Measurements from ENCODE around the gene RASSF3. TPM values are rescaled to one million over a fixed set of nuclear protein-coding genes. Genes with fewer than 3 reads are reported as not detected.

Gene RASSF3
- total and polyA plus RNA-seq, 2 experiments from 2014 or later, result 20.6 to 39.6 TPM

DNA sequence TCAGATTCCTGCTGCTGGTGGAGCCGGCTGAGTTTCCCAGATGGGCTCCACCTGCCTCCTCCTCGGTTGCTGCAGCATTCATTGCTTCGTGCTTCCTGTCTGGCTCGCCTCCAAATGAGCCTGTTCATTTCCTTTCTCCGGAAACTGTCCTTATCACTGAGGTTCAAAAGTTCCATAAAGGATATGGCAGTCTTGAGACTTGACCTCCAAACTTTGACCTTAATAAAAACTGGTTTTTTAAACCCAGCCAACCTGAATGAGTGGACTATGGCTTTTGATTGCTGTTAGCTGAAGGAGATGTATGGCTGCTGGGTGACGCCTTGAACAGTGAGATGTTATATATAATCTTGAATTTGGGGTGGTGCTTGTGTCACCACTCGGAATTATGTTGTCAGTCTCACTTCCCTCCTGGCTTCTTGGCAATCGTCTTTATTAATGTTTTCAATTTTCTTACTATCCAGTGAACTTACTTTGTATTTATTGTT lies 62.7 kb downstream of the RASSF3 start:
- DNase-seq (ENCODE audit: low spot score), result no peak
- H4K20me1 ChIP-seq (replicated peaks; ENCODE audit: insufficient read depth), result peaks cover 23% of the 10 kb centered on the region; the same call in 1 of the 2 replicates
- H3K4me1 ChIP-seq (ENCODE audit: insufficient read depth), result peaks cover 64% of the 10 kb centered on the region
- H3K9me2 ChIP-seq (ENCODE audit: insufficient read depth), result no peaks in the 10 kb centered on the region
- no peaks in the 10 kb centered on the region; the same call in 2 of the 3 replicates for H3K36me3 Mint-ChIP-seq (ENCODE audit: low read depth)
- no peaks in the 10 kb centered on the region; the same call in 2 of the 3 replicates for H3K9me3 Mint-ChIP-seq
- H3K4me3 ChIP-seq, result no peak overlapping the region
- H3K4me2 ChIP-seq, result peak overlapping the region; percentile 36
- peak; percentile 8; the same call in 1 of the 3 replicates for ATAC-seq
- no peaks in the 10 kb centered on the region for H3K27me3 ChIP-seq (ENCODE audit: insufficient read depth)
- H2AFZ ChIP-seq, result no peak overlapping the region
- peaks cover 10% of the 10 kb centered on the region for H3K27me3 Mint-ChIP-seq (ENCODE audit: insufficient read depth, low read depth, poor library complexity)
- TF ChIP-seq STAT1 (IDR thresholded peaks at IDR 0.05; ENCODE audit: unreplicated experiment), result no peak
- TF ChIP-seq ZNF462 (CRISPR knock-in tag; IDR thresholded peaks at IDR 0.05), result no peak
- TF ChIP-seq EZH2 (IDR thresholded peaks at IDR 0.05; ENCODE audit: low read depth, unreplicated experiment), result no peak
- TF ChIP-seq ZNF114 (CRISPR knock-in tag; IDR thresholded peaks at IDR 0.05), result no peak
- TF ChIP-seq NANOG (IDR thresholded peaks at IDR 0.05; ENCODE audit: borderline replicate concordance), result no peak
- TF ChIP-seq ZNF331 (CRISPR knock-in tag; IDR thresholded peaks at IDR 0.05; ENCODE audit: low read depth), result no peak
- TF ChIP-seq, protein P1, sequence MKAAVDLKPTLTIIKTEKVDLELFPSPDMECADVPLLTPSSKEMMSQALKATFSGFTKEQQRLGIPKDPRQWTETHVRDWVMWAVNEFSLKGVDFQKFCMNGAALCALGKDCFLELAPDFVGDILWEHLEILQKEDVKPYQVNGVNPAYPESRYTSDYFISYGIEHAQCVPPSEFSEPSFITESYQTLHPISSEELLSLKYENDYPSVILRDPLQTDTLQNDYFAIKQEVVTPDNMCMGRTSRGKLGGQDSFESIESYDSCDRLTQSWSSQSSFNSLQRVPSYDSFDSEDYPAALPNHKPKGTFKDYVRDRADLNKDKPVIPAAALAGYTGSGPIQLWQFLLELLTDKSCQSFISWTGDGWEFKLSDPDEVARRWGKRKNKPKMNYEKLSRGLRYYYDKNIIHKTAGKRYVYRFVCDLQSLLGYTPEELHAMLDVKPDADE (IDR thresholded peaks at IDR 0.05), result no peak
- TF ChIP-seq POLR2AphosphoS5 (IDR thresholded peaks at IDR 0.05; ENCODE audit: low read depth), result no peak
- TF ChIP-seq JUNB (IDR thresholded peaks at IDR 0.05; ENCODE audit: unreplicated experiment), result no peak
- TF ChIP-seq REST (IDR thresholded peaks at IDR 0.05; ENCODE audit: unreplicated experiment), result no peak
- no peak for TF ChIP-seq EZH2phosphoT487 (IDR thresholded peaks at IDR 0.05; ENCODE audit: unreplicated experiment)
- no peak for TF ChIP-seq CTCF (conservative IDR thresholded peaks at IDR 0.05; ENCODE audit: low read depth in 2 of 2)
- no peak for TF ChIP-seq CREB1 (CRISPR knock-in tag; IDR thresholded peaks at IDR 0.05; ENCODE audit: low read depth)
- peaks cover 99% of the 10 kb centered on the region for H3K79me2 ChIP-seq (replicated peaks; ENCODE audit: insufficient read depth)
- peak overlapping the region; percentile 25; the same call in 1 of the 3 replicates for H3K4me3 Mint-ChIP-seq
- peak overlapping the region; percentile 86 for H3K27ac Mint-ChIP-seq
- H3F3A ChIP-seq (replicated peaks; ENCODE audit: low read depth), result no peaks in the 10 kb centered on the region
- no peaks in the 10 kb centered on the region for H3K36me3 ChIP-seq (ENCODE audit: insufficient read depth)
- H3K27ac ChIP-seq (ENCODE audit: low read depth), result peak overlapping the region; percentile 2
- peaks cover 67% of the 10 kb centered on the region for H3K4me1 Mint-ChIP-seq
